Measurements from ENCODE around the gene OLIG3. TPM values are rescaled to one million over a fixed set of nuclear protein-coding genes. Genes with fewer than 3 reads are reported as not detected.

OLIG3 gene
- total and polyA plus RNA-seq, 2 of the 13 experiments (the other 11 are each of a cell fraction or from before 2014, with no cell fraction given): not detected

GRCh38 chr6:137443901-137444300 is 50.3 kb downstream of the OLIG3 start (continued):
- TF ChIP-seq FUBP1 (CRISPR knock-in tag; IDR thresholded peaks at IDR 0.05; ENCODE audit: borderline replicate concordance) (no peak), ATF3 (CRISPR knock-in tag; IDR thresholded peaks at IDR 0.05) (no peak)
- TF ChIP-seq, protein P1, sequence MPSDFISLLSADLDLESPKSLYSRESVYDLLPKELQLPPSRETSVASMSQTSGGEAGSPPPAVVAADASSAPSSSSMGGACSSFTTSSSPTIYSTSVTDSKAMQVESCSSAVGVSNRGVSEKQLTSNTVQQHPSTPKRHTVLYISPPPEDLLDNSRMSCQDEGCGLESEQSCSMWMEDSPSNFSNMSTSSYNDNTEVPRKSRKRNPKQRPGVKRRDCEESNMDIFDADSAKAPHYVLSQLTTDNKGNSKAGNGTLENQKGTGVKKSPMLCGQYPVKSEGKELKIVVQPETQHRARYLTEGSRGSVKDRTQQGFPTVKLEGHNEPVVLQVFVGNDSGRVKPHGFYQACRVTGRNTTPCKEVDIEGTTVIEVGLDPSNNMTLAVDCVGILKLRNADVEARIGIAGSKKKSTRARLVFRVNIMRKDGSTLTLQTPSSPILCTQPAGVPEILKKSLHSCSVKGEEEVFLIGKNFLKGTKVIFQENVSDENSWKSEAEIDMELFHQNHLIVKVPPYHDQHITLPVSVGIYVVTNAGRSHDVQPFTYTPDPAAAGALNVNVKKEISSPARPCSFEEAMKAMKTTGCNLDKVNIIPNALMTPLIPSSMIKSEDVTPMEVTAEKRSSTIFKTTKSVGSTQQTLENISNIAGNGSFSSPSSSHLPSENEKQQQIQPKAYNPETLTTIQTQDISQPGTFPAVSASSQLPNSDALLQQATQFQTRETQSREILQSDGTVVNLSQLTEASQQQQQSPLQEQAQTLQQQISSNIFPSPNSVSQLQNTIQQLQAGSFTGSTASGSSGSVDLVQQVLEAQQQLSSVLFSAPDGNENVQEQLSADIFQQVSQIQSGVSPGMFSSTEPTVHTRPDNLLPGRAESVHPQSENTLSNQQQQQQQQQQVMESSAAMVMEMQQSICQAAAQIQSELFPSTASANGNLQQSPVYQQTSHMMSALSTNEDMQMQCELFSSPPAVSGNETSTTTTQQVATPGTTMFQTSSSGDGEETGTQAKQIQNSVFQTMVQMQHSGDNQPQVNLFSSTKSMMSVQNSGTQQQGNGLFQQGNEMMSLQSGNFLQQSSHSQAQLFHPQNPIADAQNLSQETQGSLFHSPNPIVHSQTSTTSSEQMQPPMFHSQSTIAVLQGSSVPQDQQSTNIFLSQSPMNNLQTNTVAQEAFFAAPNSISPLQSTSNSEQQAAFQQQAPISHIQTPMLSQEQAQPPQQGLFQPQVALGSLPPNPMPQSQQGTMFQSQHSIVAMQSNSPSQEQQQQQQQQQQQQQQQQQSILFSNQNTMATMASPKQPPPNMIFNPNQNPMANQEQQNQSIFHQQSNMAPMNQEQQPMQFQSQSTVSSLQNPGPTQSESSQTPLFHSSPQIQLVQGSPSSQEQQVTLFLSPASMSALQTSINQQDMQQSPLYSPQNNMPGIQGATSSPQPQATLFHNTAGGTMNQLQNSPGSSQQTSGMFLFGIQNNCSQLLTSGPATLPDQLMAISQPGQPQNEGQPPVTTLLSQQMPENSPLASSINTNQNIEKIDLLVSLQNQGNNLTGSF (CRISPR knock-in tag; IDR thresholded peaks at IDR 0.05): no peak

Data from HepG2 (cell line).